ENCODE data around the gene CYP2W1.

Gene CYP2W1

DNA sequence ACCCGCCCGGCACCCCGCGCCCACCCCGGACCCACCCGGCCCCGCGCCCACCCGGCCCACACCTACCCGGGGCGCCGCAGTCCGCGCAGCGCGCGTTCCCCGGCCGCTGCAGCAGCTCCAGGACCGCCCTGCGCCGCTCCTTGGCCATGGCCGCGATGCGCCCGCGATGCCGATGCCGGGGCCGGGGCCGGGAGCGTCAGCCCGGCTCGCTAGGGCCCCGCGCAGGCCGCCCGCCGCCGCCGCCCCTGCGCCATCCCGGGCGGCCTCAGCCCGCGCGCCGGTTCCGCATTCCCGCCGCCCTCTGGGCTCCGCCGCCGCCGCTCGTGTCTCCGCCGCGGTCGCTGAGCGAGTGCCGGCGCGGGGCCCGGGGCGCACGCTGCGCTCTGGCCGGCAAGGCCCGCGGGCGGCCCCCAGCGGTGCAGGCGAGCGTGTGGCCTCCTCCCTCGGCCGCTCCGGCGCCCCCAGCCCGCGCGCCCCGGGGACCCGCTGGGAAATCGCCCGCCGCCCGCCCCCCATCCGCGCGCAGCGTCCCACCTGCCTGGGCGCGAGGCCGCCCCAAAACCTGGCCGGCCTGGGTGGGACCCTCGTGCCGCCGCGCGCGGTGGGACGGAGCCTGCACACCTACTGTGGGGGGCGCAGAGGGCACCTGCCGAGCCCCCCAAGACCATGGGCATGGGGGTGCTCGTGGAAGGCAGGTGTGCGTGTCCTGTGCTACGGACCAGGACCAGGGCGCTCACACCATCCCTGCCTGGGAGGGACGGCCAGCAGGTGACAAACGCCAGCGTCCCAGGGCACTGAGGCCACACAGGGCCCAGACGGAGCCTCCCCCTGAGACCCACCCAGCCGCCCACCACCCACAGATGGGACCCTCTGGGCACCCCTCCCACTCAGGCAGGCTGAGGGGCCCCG is 28.4 kb upstream of the CYP2W1 start, which contains the start of gene ADAP1:
ADAP1 (minus strand) TSS at position 351 of the 909 bp plus-strand sequence; CDS start at position 148, 203 bp downstream.
- no peak within 1 kb of the TSS for H3K4me3 ChIP-seq (ENCODE audit: low read length)
- H3F3A ChIP-seq (ENCODE audit: insufficient read depth, low read length) = no peaks in the 10 kb centered on the region
- H3K9me3 ChIP-seq (replicated peaks; ENCODE audit: insufficient read depth, low read length) = no peaks in the 10 kb centered on the region
- no peak within 1 kb of the TSS for H3K27ac ChIP-seq (ENCODE audit: low read length)
- no peaks in the 10 kb centered on the region for H4K20me1 ChIP-seq (ENCODE audit: insufficient read depth, low read length)
- H3K4me1 ChIP-seq (ENCODE audit: low read length) = peaks cover 4% of the 10 kb centered on the region; the same call in 1 of the 2 replicates
- H3K79me2 ChIP-seq (ENCODE audit: low read length) = no peaks in the 10 kb centered on the region
- no peak within 1 kb of the TSS for H3K9ac ChIP-seq (ENCODE audit: low read length)
- no peaks in the 10 kb centered on the region for H3K9me2 ChIP-seq (replicated peaks; ENCODE audit: insufficient read depth, low read length)
- H3K27me3 ChIP-seq (replicated peaks; ENCODE audit: insufficient read depth, low read length) = peaks cover 40% of the 10 kb centered on the region
- H2AFZ ChIP-seq (ENCODE audit: low read length) = no peak within 1 kb of the TSS
- H3K4me2 ChIP-seq (ENCODE audit: low read depth, low read length) = no peak within 1 kb of the TSS
- DNase-seq = no peak
- TF ChIP-seq EZH2 (optimal IDR thresholded peaks at IDR 0.05; ENCODE audit: low read depth, low read length) = no peak
- TF ChIP-seq EZH2phosphoT487 (IDR thresholded peaks at IDR 0.05; ENCODE audit: low read length) = no peak
- TF ChIP-seq, protein P1, sequence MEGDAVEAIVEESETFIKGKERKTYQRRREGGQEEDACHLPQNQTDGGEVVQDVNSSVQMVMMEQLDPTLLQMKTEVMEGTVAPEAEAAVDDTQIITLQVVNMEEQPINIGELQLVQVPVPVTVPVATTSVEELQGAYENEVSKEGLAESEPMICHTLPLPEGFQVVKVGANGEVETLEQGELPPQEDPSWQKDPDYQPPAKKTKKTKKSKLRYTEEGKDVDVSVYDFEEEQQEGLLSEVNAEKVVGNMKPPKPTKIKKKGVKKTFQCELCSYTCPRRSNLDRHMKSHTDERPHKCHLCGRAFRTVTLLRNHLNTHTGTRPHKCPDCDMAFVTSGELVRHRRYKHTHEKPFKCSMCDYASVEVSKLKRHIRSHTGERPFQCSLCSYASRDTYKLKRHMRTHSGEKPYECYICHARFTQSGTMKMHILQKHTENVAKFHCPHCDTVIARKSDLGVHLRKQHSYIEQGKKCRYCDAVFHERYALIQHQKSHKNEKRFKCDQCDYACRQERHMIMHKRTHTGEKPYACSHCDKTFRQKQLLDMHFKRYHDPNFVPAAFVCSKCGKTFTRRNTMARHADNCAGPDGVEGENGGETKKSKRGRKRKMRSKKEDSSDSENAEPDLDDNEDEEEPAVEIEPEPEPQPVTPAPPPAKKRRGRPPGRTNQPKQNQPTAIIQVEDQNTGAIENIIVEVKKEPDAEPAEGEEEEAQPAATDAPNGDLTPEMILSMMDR (IDR thresholded peaks at IDR 0.05; ENCODE audit: low read length) = no peak
- H3K36me3 ChIP-seq (replicated peaks; ENCODE audit: insufficient read depth, low read length) = no peaks in the 10 kb centered on the region

DNA sequence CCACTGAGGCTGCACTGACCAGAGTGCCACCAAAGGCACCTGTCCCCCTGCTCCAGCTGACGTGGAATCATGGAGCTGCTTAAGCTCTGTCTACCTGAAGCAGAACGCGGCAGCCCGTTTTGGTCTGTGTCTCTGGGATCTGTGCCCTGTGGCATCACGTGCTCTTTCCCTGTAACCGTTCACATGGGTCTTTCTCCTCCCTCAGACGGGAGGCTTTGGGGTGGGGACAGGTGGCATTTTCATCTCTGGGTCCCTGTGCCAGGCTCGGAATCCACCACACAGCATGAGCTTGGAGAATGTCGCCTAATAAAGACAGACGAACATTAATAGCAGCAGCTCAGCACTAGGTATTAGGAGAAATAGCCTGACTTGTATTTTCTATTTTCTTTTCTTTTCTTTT is 26.9 kb upstream of the CYP2W1 start:
- TF ChIP-seq EZH2phosphoT487 (IDR thresholded peaks at IDR 0.05; ENCODE audit: low read length) = no peak
- H3K4me2 ChIP-seq (ENCODE audit: low read depth, low read length) = no peak overlapping the region
- H3K9me2 ChIP-seq (replicated peaks; ENCODE audit: insufficient read depth, low read length) = no peaks in the 10 kb centered on the region
- H3K79me2 ChIP-seq (ENCODE audit: low read length) = no peaks in the 10 kb centered on the region
- H3K4me3 ChIP-seq (ENCODE audit: low read length) = no peak overlapping the region
- DNase-seq = no peak
- H3K27ac ChIP-seq (ENCODE audit: low read length) = no peak overlapping the region
- H3K27me3 ChIP-seq (replicated peaks; ENCODE audit: insufficient read depth, low read length) = peaks cover 51% of the 10 kb centered on the region
- H3F3A ChIP-seq (ENCODE audit: insufficient read depth, low read length) = no peaks in the 10 kb centered on the region
- no peaks in the 10 kb centered on the region for H3K9me3 ChIP-seq (replicated peaks; ENCODE audit: insufficient read depth, low read length)
- H3K36me3 ChIP-seq (replicated peaks; ENCODE audit: insufficient read depth, low read length) = no peaks in the 10 kb centered on the region
- H3K4me1 ChIP-seq (ENCODE audit: low read length) = no peaks in the 10 kb centered on the region
- H3K9ac ChIP-seq (ENCODE audit: low read length) = no peak overlapping the region
- H2AFZ ChIP-seq (ENCODE audit: low read length) = no peak overlapping the region
- no peaks in the 10 kb centered on the region for H4K20me1 ChIP-seq (ENCODE audit: insufficient read depth, low read length)

DNA sequence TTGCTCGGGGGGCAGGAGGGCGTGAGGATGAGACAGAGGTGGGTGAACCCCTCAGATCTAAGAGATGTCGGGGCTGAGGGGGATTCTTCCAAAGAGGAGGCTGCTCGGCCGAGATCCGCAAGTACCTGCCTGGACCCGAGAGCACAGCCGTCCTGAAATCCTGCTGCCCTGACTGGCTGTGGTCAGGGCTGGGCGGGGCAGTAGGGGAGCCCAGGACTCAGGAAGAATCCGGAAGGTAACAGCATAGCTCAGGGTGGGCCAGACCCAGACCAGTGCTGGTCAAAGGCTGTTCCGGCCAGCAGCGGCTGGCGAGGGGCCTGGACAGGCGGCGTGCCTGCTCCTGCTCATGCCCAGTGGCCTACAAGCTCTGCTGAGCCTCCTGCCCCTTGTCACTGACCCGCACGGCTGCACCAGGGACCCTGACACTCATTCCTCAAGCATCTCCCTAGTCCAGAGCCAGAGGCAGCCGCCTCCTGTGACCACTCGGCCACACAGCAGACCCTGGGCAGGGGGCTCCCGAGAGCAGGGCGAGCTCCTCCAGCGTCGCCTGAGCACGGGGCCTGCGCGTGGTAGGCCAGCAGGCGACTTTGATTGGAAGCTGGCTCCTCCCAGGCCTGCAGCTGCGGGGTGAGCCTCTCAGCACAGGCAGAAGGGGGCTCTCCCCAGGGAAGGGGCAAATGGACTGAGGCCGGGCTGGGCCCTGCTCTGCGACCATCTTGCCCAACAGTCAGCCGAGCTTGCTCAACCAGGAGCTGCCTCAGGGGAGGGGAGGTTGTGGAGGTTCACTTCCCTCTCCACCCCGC is 25.4 kb upstream of the CYP2W1 start:
- no peak overlapping the region for H3K4me3 ChIP-seq (ENCODE audit: low read length)

More for the DNA sequence above, 25.4 kb upstream of the CYP2W1 start:
- Histone ChIP-seq H3K9me2 (replicated peaks; ENCODE audit: insufficient read depth, low read length) (no peaks in the 10 kb centered on the region), H3F3A (ENCODE audit: insufficient read depth, low read length) (no peaks in the 10 kb centered on the region), H3K27me3 (replicated peaks; ENCODE audit: insufficient read depth, low read length) (peaks cover 54% of the 10 kb centered on the region), H3K36me3 (replicated peaks; ENCODE audit: insufficient read depth, low read length) (no peaks in the 10 kb centered on the region), H3K9ac (ENCODE audit: low read length) (no peak overlapping the region), H2AFZ (ENCODE audit: low read length) (no peak overlapping the region), H3K9me3 (replicated peaks; ENCODE audit: insufficient read depth, low read length) (no peaks in the 10 kb centered on the region), H3K4me2 (ENCODE audit: low read depth, low read length) (no peak overlapping the region), H3K4me1 (ENCODE audit: low read length) (no peaks in the 10 kb centered on the region), H3K79me2 (ENCODE audit: low read length) (no peaks in the 10 kb centered on the region), H3K27ac (ENCODE audit: low read length) (no peak overlapping the region), H4K20me1 (ENCODE audit: insufficient read depth, low read length) (no peaks in the 10 kb centered on the region)
- TF ChIP-seq EZH2 (optimal IDR thresholded peaks at IDR 0.05; ENCODE audit: low read depth, low read length) (no peak), EZH2phosphoT487 (IDR thresholded peaks at IDR 0.05; ENCODE audit: low read length) (no peak)
- TF ChIP-seq, protein P1 (IDR thresholded peaks at IDR 0.05; ENCODE audit: low read length) = no peak
- no peak for DNase-seq
